Neuronal stem cell (in vitro differentiated cells): ENCODE data around the gene ZNRF1.

ENCODE experiments used
- DNase-seq: peaks from one replicate; pipeline ENCODE4 v3.0.0-alpha.2; 2013; ENCODE audit warnings: low spot score
- H2AFZ ChIP-seq: one replicate; pipeline ENCODE4 v1.6.1; 2013; ENCODE audit warnings: mild to moderate bottlenecking, low read length, inconsistent platforms
- H2AK5ac ChIP-seq: 2 replicates; pipeline ENCODE4 v1.6.1; 2013; ENCODE audit warnings: low read depth, mild to moderate bottlenecking, inconsistent platforms, low read length, moderate library complexity, mixed read lengths
- H2BK120ac ChIP-seq: 2 replicates; pipeline ENCODE4 v1.6.1; 2013; ENCODE audit warnings: low read depth, mild to moderate bottlenecking, inconsistent platforms, low read length, moderate library complexity, mixed read lengths
- H2BK12ac ChIP-seq: one replicate; pipeline ENCODE4 v1.6.1; 2013; ENCODE audit warnings: low read length, inconsistent platforms
- H2BK15ac ChIP-seq: 2 replicates; pipeline ENCODE4 v1.6.1; 2013; ENCODE audit warnings: mild to moderate bottlenecking, low read length, inconsistent platforms, mixed read lengths
- H2BK5ac ChIP-seq: one replicate; pipeline ENCODE4 v1.6.1; 2013; ENCODE audit warnings: inconsistent platforms, mild to moderate bottlenecking, low read length, moderate library complexity
- H3K14ac ChIP-seq: one replicate; pipeline ENCODE4 v1.6.1; 2013; ENCODE audit warnings: low read length, inconsistent platforms
- H3K18ac ChIP-seq: 2 replicates; pipeline ENCODE4 v1.6.1; 2013; ENCODE audit warnings: low read length, inconsistent platforms
- H3K23ac ChIP-seq: 2 replicates; pipeline ENCODE4 v1.6.1; 2013; ENCODE audit warnings: low read depth, mild to moderate bottlenecking, mixed read lengths, low read length, inconsistent platforms; ENCODE audit not compliant: poor library complexity
- H3K27ac ChIP-seq: replicated peaks from 3 replicates; pipeline ENCODE4 v1.5.1; 2013; ENCODE audit warnings: low read length, inconsistent platforms
- H3K27me3 ChIP-seq, 3 experiments: 2 replicates each; pipeline ENCODE4 v1.6.1; 2013; ENCODE audit warnings: low read length in 3 of 3, mild to moderate bottlenecking in 2 of 3, inconsistent platforms in 1 of 3, low read depth in 1 of 3, mixed read lengths in 1 of 3, moderate library complexity in 1 of 3; ENCODE audit not compliant: control insufficient read depth in 3 of 3, insufficient read depth in 3 of 3
- H3K36me3 ChIP-seq, 2 donors: replicated peaks in 1 of 2; 2 replicates each; pipeline ENCODE4 v1.6.1; 2013; ENCODE audit warnings: low read length in 2 of 2; ENCODE audit not compliant: control insufficient read depth in 2 of 2, insufficient read depth in 2 of 2
- H3K4ac ChIP-seq: 2 replicates; pipeline ENCODE4 v1.6.1; 2013; ENCODE audit warnings: inconsistent platforms, mild to moderate bottlenecking, low read length, moderate library complexity
- H3K4me1 ChIP-seq, 2 donors: 1 replicate in 1 of 2; 2 replicates in 1 of 2; pipeline ENCODE4 v1.6.1; 2013; ENCODE audit warnings: low read length in 2 of 2, low read depth in 1 of 2; ENCODE audit not compliant: control insufficient read depth in 2 of 2, insufficient read depth in 1 of 2
- H3K4me2 ChIP-seq: one replicate; pipeline ENCODE4 v1.6.1; 2013; ENCODE audit warnings: mild to moderate bottlenecking, low read length, inconsistent platforms; ENCODE audit not compliant: insufficient read depth, poor library complexity, severe bottlenecking
- H3K4me3 ChIP-seq, 2 donors: 2 replicates each; pipeline ENCODE4 v1.5.1; 2013; ENCODE audit warnings: low read length in 2 of 2, mild to moderate bottlenecking in 2 of 2, inconsistent platforms in 1 of 2, moderate library complexity in 1 of 2
- H3K79me1 ChIP-seq: one replicate; pipeline ENCODE4 v1.6.1; 2013; ENCODE audit warnings: low read depth, mild to moderate bottlenecking, inconsistent platforms, low read length, moderate library complexity
- H3K9ac ChIP-seq: one replicate; pipeline ENCODE4 v1.6.1; 2013; ENCODE audit warnings: mild to moderate bottlenecking, low read depth, low read length, inconsistent platforms; ENCODE audit not compliant: poor library complexity
- H3K9me3 ChIP-seq, 2 donors: replicated peaks in 1 of 2; 2 replicates each; pipeline versions ENCODE3 to v1.6.1; 2013; ENCODE audit warnings: low read length in 2 of 2, mild to moderate bottlenecking in 2 of 2, inconsistent platforms in 1 of 2, low read depth in 1 of 2, mixed read lengths in 1 of 2, moderate library complexity in 1 of 2; ENCODE audit not compliant: control insufficient read depth in 2 of 2, insufficient read depth in 1 of 2
- H4K8ac ChIP-seq: one replicate; pipeline ENCODE4 v1.6.1; 2013; ENCODE audit warnings: low read depth, mild to moderate bottlenecking, inconsistent platforms, low read length, moderate library complexity
- H4K91ac ChIP-seq: one replicate; pipeline ENCODE4 v1.6.1; 2013; ENCODE audit warnings: low read length, low read depth, mild to moderate bottlenecking, inconsistent platforms; ENCODE audit not compliant: poor library complexity
- WGBS, 2 donors: extraction: QIAGEN DNeasy Blood & Tissue Kit; methylation state at CpG; one replicate each; pipeline ENCODE4 v1.1.7; 2013; ENCODE audit warnings: missing lambda C conversion rate in 2 of 2, mixed read lengths in 1 of 2; ENCODE audit not compliant: insufficient read length in 2 of 2, insufficient replicate concordance in 1 of 2; ENCODE audit errors: extremely low coverage in 2 of 2; 5-methylcytosine and 5-hydroxymethylcytosine counted together

ZNRF1 gene

GRCh38 chr16:75005697-75006096, 6.9 kb downstream of the ZNRF1 start:
- H3K27me3 ChIP-seq = no peaks in the 10 kb centered on the region
- H3K9ac ChIP-seq = no peak overlapping the region
- no peak overlapping the region for H4K8ac ChIP-seq
- H3K18ac ChIP-seq = no peak overlapping the region
- H3K23ac ChIP-seq = no peak overlapping the region
- no peak for DNase-seq
- no peak overlapping the region for H2BK12ac ChIP-seq
- H3K36me3 ChIP-seq = peaks cover 0 to 36% of the 10 kb centered on the region in 2 donors
- no peak overlapping the region for H2AK5ac ChIP-seq
- H4K91ac ChIP-seq = no peak overlapping the region
- no peak overlapping the region for H3K14ac ChIP-seq
- peaks cover 2 to 9% of the 10 kb centered on the region in 2 donors for H3K4me1 ChIP-seq
- peaks cover 0 to 21% of the 10 kb centered on the region in 2 donors for H3K9me3 ChIP-seq
- H2AFZ ChIP-seq = no peak overlapping the region
- no peak overlapping the region for H3K4ac ChIP-seq
- H3K27ac ChIP-seq = no peak overlapping the region
- H2BK15ac ChIP-seq = no peak overlapping the region
- no peak overlapping the region for H3K4me2 ChIP-seq
- no peak overlapping the region for H2BK120ac ChIP-seq
- no peak overlapping the region for H2BK5ac ChIP-seq
- no CpG with 5 or more reads among the region's 4 CpGs for WGBS, 2 donors
- H3K79me1 ChIP-seq = peaks cover 3% of the 10 kb centered on the region
- no peak overlapping the region for H3K4me3 ChIP-seq

DNA sequence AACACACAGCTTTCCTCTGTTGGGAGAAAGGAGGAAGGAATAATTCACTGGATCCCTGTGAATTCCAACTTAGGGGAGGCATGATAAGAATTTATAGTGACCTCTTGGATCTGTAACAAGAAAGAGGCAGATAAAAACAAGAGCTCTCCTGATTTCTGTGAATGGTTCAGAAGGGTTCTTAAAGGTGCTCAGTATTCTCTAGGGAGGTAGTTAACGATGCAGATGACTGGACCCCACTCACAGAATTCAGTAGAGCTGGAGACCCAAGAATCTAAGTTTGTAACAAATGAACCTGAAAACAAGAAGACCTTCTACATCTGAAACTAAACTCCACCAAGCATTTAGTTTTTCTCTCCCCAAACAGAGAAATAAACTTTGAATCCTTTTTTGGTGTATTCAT, 8.6 kb downstream of the ZNRF1 start:
- no peak overlapping the region for H2BK120ac ChIP-seq
- H3K18ac ChIP-seq = no peak overlapping the region
- no peak overlapping the region for H3K4me2 ChIP-seq
- H4K91ac ChIP-seq = no peak overlapping the region
- H2AFZ ChIP-seq = no peak overlapping the region
- peaks cover 3% of the 10 kb centered on the region for H3K79me1 ChIP-seq
- DNase-seq = no peak
- peaks cover 0 to 21% of the 10 kb centered on the region in 2 donors for H3K9me3 ChIP-seq
- no peak overlapping the region for H3K23ac ChIP-seq
- H3K36me3 ChIP-seq = peaks cover 0 to 31% of the 10 kb centered on the region in 2 donors
- no peak overlapping the region for H2AK5ac ChIP-seq
- no peak overlapping the region for H3K27ac ChIP-seq
- H3K14ac ChIP-seq = no peak overlapping the region
- H2BK5ac ChIP-seq = no peak overlapping the region
- H3K4ac ChIP-seq = no peak overlapping the region
- no peak overlapping the region for H2BK12ac ChIP-seq
- H3K27me3 ChIP-seq = no peaks in the 10 kb centered on the region
- no peak overlapping the region for H3K4me3 ChIP-seq
- no CpG with 5 or more reads among the region's 1 CpG for WGBS, 2 donors
- H4K8ac ChIP-seq = no peak overlapping the region
- H3K4me1 ChIP-seq = no peaks in the 10 kb centered on the region
- no peak overlapping the region for H2BK15ac ChIP-seq
- no peak overlapping the region for H3K9ac ChIP-seq

GRCh38 chr16:75010427-75010826, 11.6 kb downstream of the ZNRF1 start:
- H3K4ac ChIP-seq = no peak overlapping the region
- no peak overlapping the region for H3K4me3 ChIP-seq
- no peak overlapping the region for H3K23ac ChIP-seq
- H2BK120ac ChIP-seq = no peak overlapping the region
- no peak overlapping the region for H4K8ac ChIP-seq
- H3K27ac ChIP-seq = no peak overlapping the region
- H3K9me3 ChIP-seq = peaks cover 0 to 21% of the 10 kb centered on the region in 2 donors
- WGBS, 2 donors = no CpG with 5 or more reads among the region's 3 CpGs
- H4K91ac ChIP-seq = no peak overlapping the region
- H3K14ac ChIP-seq = no peak overlapping the region
- H2BK12ac ChIP-seq = no peak overlapping the region
- H2BK5ac ChIP-seq = no peak overlapping the region
- H3K79me1 ChIP-seq = no peaks in the 10 kb centered on the region
- no peaks in the 10 kb centered on the region for H3K27me3 ChIP-seq
- no peak overlapping the region for H3K18ac ChIP-seq
- no peak overlapping the region for H2BK15ac ChIP-seq
- H2AK5ac ChIP-seq = no peak overlapping the region
- no peaks in the 10 kb centered on the region for H3K4me1 ChIP-seq
- H3K4me2 ChIP-seq = no peak overlapping the region
- peaks cover 0 to 11% of the 10 kb centered on the region in 2 donors for H3K36me3 ChIP-seq
- no peak for DNase-seq
- H2AFZ ChIP-seq = no peak overlapping the region
- H3K9ac ChIP-seq = no peak overlapping the region

DNA sequence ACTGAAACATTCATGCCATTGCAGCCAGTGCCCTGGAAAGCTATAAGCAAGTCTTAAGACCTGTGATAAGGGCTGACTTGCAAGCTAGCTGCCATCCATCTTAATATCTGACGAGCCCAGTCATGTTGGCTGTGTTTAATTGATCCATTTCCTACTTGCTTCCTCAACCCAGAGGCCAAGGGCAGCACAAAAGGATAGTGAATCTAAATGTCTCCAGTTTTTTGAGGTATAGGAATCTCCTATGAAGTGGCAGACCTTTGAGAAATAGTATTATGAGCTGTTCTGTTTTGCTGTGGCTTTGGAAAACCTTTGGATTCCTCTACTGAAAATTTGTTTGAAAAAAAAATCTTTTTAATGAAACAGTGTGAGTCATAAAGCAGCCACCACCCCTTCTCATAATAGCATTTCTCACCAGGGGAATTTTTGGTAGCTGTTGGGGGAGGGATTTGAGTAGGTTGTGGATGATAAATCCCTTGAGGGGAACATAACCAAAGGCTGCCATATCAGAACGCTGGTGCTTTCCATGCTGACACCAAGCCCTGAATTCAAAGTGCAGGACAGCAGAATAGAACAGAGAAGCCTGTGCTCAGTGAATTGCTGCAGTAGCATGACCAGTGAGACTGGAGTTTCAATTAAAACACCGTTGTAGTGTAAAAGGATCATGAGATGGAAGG, 12.9 kb downstream of the ZNRF1 start:
- H3K14ac ChIP-seq = no peak overlapping the region

More for the DNA sequence above, 12.9 kb downstream of the ZNRF1 start:
- no peaks in the 10 kb centered on the region for H3K4me1 ChIP-seq
- H3K79me1 ChIP-seq = no peaks in the 10 kb centered on the region
- H3K18ac ChIP-seq = no peak overlapping the region
- no peak overlapping the region for H3K4ac ChIP-seq
- H2BK120ac ChIP-seq = no peak overlapping the region
- no peak overlapping the region for H4K91ac ChIP-seq
- H3K23ac ChIP-seq = no peak overlapping the region
- no peak overlapping the region for H2BK12ac ChIP-seq
- H3K9me3 ChIP-seq = peaks cover 0 to 21% of the 10 kb centered on the region in 2 donors
- H3K27ac ChIP-seq = no peak overlapping the region
- H3K9ac ChIP-seq = no peak overlapping the region
- H2BK15ac ChIP-seq = no peak overlapping the region
- no CpG with 5 or more reads among the region's 3 CpGs for WGBS, 2 donors
- no peak overlapping the region for H2BK5ac ChIP-seq
- H3K4me3 ChIP-seq = no peak overlapping the region
- peaks cover 0 to 11% of the 10 kb centered on the region in 2 donors for H3K36me3 ChIP-seq
- no peak overlapping the region for H2AK5ac ChIP-seq
- H3K4me2 ChIP-seq = no peak overlapping the region
- H4K8ac ChIP-seq = no peak overlapping the region
- H3K27me3 ChIP-seq = no peaks in the 10 kb centered on the region
- no peak overlapping the region for H2AFZ ChIP-seq
- no peak for DNase-seq
